HG02571 (cell line): ENCODE results near the gene PEX11G.
"Not testable (repeated sequence)": the region's sequence is repeated elsewhere in the genome, so short reads cannot be mapped to it uniquely, and the experiment has no call there.

Experiments used
- ATAC-seq: cut with Tn5 transposase; IDR thresholded peaks from one replicate; pipeline ENCODE4 v1.9.1; 2021; ENCODE audit warnings: mild to moderate bottlenecking, moderate library complexity; ENCODE audit not compliant: unreplicated experiment

PEX11G gene

GRCh38 chr19:7441468-7442146 lies 47.2 kb downstream of the PEX11G start:
- ATAC-seq = no peak

DNA sequence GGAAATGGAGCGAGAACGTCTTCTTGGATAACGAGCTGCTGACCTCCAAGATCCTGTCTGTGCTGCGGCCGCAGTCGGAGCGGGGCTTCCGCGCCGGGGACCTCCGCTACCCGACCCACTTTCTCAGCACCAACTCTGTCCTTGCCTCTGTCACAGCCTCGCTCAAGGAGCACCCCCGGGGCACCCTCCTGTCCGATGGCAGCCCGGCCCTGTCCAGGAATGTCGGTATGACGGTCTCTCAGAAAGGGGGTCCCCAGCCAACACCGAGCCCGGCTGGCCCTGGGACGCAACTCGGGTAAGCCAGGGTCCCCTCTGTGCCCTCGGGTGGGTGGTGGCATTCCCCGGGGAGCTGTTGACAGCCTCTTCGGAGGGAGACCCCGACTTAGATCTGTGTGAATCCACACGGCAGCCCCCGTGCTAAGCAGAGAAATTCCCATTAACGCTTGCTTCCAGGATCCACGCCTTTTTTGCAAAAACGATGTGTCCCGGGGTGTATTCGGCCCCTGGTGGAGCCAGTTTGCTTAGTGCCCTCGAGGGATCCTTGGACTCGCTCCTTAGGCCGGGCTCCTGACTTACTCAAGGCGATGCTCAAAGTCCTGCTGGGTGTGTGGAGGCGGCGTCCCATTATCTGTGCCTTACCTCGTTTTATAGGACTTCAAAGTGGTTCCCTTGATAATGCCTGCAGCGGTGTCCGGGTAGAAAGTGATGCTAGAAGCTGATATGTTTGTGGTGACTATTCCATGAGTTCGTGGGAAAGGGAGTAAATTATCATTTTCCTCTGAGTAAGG lies 48.5 kb downstream of the PEX11G start:
- ATAC-seq = no peak

GRCh38 chr19:7435586-7435985 lies 53.2 kb downstream of the PEX11G start:
- ATAC-seq = no peak

GRCh38 chr19:7434391-7434790 lies 54.4 kb downstream of the PEX11G start:
- ATAC-seq = no peak

DNA sequence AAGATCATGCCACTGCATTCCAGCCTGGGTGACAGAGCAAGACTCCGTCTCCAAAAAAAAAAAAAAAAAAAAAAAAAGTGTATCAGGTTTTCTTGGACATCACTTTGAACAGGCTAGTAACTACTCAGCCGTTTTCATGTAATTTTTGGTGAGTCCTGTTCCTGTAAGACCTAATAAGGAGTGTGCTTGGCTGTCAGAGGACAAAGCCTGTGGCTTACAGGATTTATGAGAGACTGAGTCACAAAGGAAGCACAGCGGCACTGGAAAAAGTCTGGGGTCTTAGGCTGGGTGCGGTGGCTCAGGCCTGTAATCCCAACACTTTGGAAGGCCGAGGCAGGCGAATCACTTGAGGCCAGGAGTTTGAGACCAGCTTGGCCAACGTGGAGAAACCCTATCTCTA lies 55.4 kb downstream of the PEX11G start:
- not testable (repeated sequence) for ATAC-seq

DNA sequence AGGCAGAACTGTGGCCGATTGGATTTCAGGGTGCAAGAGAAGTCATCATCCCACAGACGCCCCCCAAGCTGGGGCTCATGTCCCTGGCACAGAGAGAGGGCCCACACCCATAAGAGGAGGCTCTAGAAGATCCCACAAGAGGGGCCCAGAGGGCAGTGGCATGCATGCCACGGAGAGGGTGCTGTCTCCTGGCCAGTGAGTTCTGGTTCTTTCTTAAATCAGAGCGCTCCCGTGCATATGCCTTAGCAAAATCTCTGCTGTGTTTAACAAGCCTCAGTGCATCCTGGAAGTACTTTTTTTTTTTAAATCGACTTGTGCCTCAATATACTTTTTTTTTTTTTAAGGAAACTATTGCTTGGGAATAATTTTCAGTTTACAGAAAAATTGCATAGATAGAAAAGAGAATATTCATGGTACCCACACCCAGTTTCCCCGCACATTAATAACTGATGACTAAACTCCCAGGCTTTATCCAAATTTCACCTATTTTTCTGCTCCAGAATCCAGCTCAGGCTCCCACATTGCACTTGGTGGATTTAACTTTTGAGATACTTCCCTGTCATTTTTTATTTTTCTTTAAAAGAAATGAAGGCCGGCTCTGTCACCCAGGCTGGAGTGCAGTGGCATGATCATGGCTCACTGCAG lies 59.1 kb downstream of the PEX11G start:
- ATAC-seq = no peak

- ATAC-seq = no peak
Measured at GRCh38 chr19:7428651-7429113, 60.2 kb downstream of the PEX11G start.

DNA sequence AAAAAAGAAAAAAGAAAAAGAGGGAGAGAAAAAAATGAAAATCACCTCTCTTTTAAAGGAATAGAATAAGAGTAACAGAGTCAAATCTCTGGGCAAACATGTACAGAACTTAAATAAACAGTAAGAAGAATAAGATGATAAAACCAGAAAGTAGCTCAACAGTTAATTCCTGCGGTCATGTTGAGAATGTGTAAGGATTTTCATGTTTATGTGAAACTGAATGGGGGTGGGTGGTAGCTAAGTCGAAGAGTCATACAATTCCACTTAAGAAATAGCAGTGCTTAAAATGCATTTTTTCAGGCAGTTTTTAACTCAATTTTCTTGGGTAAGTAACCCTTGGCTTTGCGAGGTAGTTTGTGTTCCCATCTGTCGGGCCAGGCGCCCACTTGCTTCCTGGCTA lies 60.9 kb downstream of the PEX11G start:
- no peak for ATAC-seq

- no peak for ATAC-seq
Measured at GRCh38 chr19:7426986-7427385, 61.8 kb downstream of the PEX11G start.
